ENCODE results near the gene HHAT.
"Not testable (repeated sequence)": the region's sequence is repeated elsewhere in the genome, so short reads cannot be mapped to it uniquely, and the experiment has no call there.

Gene HHAT

GRCh38 chr1:210416681-210417080 is 88.0 kb downstream of the HHAT start:
- Mint-ChIP-seq H3K27ac (peak overlapping the region in 1 of 2 donors; percentile 30), H3K4me1 (peaks cover 5% of the 10 kb centered on the region)

DNA sequence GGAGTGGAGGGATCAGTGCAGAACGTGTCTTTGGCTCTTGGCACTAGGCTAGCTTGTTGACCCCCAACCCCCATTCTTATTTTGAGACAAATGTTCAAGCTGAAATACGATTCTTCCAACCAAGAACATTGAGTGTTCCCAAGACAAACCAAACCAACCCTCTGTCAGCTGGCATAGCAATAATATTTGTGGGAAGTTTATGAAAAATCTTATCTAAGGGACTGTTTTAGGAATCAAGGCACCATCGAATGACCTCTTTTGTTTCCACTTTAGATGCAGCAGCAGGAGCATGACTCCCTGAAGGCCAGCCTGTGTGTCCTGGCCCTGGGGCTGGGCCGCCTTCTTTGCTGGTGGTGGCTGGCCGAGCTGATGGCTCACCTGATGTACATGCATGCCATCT is 89.2 kb downstream of the HHAT start:
- no peaks in the 10 kb centered on the region for H3K9me3 Mint-ChIP-seq
- no peak overlapping the region for H3K27ac Mint-ChIP-seq
- no peak overlapping the region for H3K4me3 Mint-ChIP-seq

More at GRCh38 chr1:210416681-210417080, 88.0 kb downstream of the HHAT start:
- no peak for ATAC-seq
- Mint-ChIP-seq H3K4me3 (no peak overlapping the region), H3K27me3 (no peaks in the 10 kb centered on the region), H3K9me3 (no peaks in the 10 kb centered on the region)
- DNase-seq, result no peak

GRCh38 chr1:210418863-210419650 is 90.4 kb downstream of the HHAT start:
- DNase-seq, result no peak
- H3K4me3 Mint-ChIP-seq, result no peak overlapping the region
- no peaks in the 10 kb centered on the region for H3K9me3 Mint-ChIP-seq
- no peaks in the 10 kb centered on the region for H3K4me1 Mint-ChIP-seq
- no peaks in the 10 kb centered on the region for H3K27me3 Mint-ChIP-seq
- no peak for ATAC-seq
- no peak overlapping the region for H3K27ac Mint-ChIP-seq

More for the DNA sequence above, 89.2 kb downstream of the HHAT start:
- no peaks in the 10 kb centered on the region for H3K4me1 Mint-ChIP-seq
- DNase-seq (no peak), ATAC-seq (no peak)
- H3K27me3 Mint-ChIP-seq, result no peaks in the 10 kb centered on the region

GRCh38 chr1:210426696-210427095 is 98.0 kb downstream of the HHAT start:
- H3K9me3 Mint-ChIP-seq, result not testable (repeated sequence)

DNA sequence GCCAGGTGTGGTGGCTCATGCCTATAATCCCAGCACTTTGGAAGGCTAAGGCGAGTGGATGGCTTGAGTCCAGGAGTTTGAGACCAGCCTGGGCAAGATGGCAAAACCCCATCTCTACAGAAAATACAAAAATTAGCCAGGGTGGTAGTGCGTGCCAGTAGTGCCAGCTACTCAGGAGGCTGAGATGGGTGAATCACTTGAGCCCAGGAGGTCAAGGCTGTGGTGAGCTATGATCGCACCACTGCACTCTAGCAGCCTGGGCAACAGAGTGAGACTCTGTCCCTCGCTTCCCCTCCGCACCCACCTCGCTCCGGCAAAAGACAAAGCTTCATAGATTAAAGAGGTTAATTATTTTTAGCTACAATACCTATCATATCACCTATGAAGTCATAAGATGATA is 100.0 kb downstream of the HHAT start:
- no peak overlapping the region for H3K27ac Mint-ChIP-seq
- peaks cover 17% of the 10 kb centered on the region for H3K27me3 Mint-ChIP-seq
- H3K9me3 Mint-ChIP-seq, result no peaks in the 10 kb centered on the region
- H3K4me3 Mint-ChIP-seq, result no peak overlapping the region
- DNase-seq (no peak), ATAC-seq (no peak)
- H3K4me1 Mint-ChIP-seq, result no peaks in the 10 kb centered on the region

More at GRCh38 chr1:210426696-210427095, 98.0 kb downstream of the HHAT start:
- not testable (repeated sequence) for DNase-seq, ATAC-seq, H3K4me1 Mint-ChIP-seq, H3K27ac Mint-ChIP-seq, H3K4me3 Mint-ChIP-seq
- peaks cover 17% of the 10 kb centered on the region for H3K27me3 Mint-ChIP-seq

GRCh38 chr1:210434223-210434622 is 105.5 kb downstream of the HHAT start:
- no peaks in the 10 kb centered on the region for H3K9me3 Mint-ChIP-seq
- H3K27ac Mint-ChIP-seq, result no peak overlapping the region
- no peak for ATAC-seq
- no peak overlapping the region for H3K4me3 Mint-ChIP-seq
- no peaks in the 10 kb centered on the region for H3K4me1 Mint-ChIP-seq
- H3K27me3 Mint-ChIP-seq, result no peaks in the 10 kb centered on the region
- DNase-seq, result no peak

DNA sequence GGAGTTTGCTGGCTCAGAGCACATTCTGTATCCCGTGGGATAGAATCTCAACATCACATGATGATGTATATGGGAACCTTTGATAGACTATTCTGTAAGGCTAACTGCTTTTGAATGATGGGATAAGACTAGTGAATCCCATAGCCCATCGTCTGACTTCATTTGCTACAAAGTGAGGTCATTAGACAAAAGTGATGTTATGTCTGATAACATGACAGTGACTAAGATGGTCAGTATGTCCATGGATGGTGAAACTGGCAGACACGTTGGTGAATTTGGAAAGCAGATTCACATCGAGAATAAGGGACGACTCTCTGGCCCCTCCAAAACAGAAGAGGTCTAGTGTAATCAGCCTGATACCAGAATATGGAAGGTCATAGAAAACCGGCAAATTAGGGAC is 108.4 kb downstream of the HHAT start:
- H3K9me3 Mint-ChIP-seq, result no peaks in the 10 kb centered on the region

DNA sequence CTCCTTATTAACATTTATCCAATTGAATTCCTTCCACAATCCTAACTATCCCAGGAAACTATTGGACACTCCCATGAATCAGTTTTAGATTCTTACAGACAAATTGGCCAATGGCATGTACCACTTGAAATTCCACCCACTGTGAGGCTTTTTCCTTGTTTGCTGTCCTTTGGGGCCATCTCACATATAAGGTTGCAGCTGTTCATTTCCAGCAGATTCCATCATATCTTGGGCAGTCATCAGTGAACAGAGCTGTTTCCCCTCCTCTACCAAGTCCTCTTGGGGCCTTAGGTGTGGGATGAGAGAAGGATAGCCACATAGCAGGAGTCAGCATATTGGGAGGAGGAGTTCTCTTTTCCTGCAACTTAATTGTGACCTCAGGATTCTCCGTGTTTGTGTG is 109.1 kb downstream of the HHAT start:
- ATAC-seq (no peak), DNase-seq (no peak)
- no peaks in the 10 kb centered on the region for H3K9me3 Mint-ChIP-seq
- H3K27me3 Mint-ChIP-seq, result no peaks in the 10 kb centered on the region
- H3K4me1 Mint-ChIP-seq, result no peaks in the 10 kb centered on the region
- H3K27ac Mint-ChIP-seq, result no peak overlapping the region
- H3K4me3 Mint-ChIP-seq, result no peak overlapping the region

More for the DNA sequence above, 108.4 kb downstream of the HHAT start:
- Mint-ChIP-seq H3K4me3 (no peak overlapping the region), H3K27ac (no peak overlapping the region), H3K27me3 (no peaks in the 10 kb centered on the region), H3K4me1 (no peaks in the 10 kb centered on the region)
- DNase-seq (no peak), ATAC-seq (no peak)

- no peaks in the 10 kb centered on the region for H3K4me1 Mint-ChIP-seq
- no peaks in the 10 kb centered on the region for H3K9me3 Mint-ChIP-seq
Observed at GRCh38 chr1:210438928-210439841, 110.5 kb downstream of the HHAT start.

DNA sequence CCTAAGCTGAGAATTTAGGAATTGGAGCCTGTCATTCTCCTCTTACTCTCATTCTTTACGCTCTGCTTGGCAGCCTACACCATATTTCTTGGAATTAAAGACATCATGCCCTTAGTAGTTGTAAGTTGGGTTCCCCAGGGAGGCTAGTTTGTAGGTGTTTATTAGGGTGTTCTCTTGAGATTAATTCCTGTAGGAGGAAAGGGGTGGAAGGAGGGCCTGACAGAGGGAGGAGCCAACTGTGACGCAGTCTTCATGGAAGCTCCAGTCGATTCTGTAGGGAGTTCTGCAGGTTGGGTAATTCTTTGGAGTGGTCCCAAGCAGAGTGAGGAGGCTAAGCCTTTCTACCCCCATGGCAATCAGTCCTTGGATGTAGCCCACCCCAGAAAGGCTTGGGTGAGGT is 111.4 kb downstream of the HHAT start:
- H3K4me1 Mint-ChIP-seq, result no peaks in the 10 kb centered on the region
- H3K9me3 Mint-ChIP-seq, result no peaks in the 10 kb centered on the region
- ATAC-seq (no peak), DNase-seq (no peak)
- H3K27ac Mint-ChIP-seq, result no peak overlapping the region
- H3K27me3 Mint-ChIP-seq, result no peaks in the 10 kb centered on the region
- no peak overlapping the region for H3K4me3 Mint-ChIP-seq

More at GRCh38 chr1:210438928-210439841, 110.5 kb downstream of the HHAT start:
- no peak for DNase-seq
- Mint-ChIP-seq H3K4me3 (no peak overlapping the region), H3K27me3 (no peaks in the 10 kb centered on the region), H3K27ac (no peak overlapping the region)
- no peak for ATAC-seq

DNA sequence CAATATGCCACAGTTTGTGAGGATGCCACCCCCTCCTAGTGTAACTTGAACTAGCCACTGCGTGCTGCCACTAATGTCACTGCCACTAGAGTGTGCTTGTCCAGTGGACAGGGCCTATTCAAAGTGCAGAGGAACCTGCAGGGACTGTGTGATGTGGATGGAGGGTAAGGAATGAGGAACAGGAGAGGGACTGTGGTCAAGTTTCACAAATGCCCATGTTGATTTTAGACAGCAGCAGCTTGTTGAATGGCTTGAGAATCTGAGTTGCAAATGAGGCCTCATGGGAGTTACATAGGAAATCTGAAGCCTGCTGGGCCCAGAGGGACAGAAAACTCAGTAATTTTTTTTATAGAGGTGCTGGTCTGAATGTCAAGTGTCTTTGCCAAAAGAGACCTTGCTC is 112.3 kb downstream of the HHAT start:
- peaks cover 7% of the 10 kb centered on the region for H3K4me1 Mint-ChIP-seq
- no peaks in the 10 kb centered on the region for H3K27me3 Mint-ChIP-seq
- no peak overlapping the region for H3K4me3 Mint-ChIP-seq
- DNase-seq (no peak), ATAC-seq (no peak)
- H3K9me3 Mint-ChIP-seq, result no peaks in the 10 kb centered on the region
- H3K27ac Mint-ChIP-seq, result no peak overlapping the region

DNA sequence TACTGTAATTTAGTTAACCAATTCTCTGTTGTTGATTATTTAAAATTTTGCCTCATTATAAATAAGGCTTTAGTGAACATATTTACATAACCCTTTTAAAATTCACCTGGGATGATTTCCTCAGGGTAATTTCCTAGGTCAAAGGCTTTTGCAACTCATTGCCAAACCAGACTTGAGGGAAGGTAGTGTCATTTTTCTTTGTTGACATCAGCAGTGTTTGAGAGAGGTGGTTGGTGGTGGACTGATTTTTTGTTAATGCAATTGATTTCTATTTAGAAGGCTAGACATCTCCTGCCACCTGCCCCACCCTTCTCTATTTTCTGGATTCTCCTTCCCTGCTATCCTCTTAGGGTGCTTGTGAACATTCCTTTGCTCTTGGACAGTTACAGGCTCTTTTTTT is 116.8 kb downstream of the HHAT start:
- peaks cover 11% of the 10 kb centered on the region for H3K27me3 Mint-ChIP-seq

DNA sequence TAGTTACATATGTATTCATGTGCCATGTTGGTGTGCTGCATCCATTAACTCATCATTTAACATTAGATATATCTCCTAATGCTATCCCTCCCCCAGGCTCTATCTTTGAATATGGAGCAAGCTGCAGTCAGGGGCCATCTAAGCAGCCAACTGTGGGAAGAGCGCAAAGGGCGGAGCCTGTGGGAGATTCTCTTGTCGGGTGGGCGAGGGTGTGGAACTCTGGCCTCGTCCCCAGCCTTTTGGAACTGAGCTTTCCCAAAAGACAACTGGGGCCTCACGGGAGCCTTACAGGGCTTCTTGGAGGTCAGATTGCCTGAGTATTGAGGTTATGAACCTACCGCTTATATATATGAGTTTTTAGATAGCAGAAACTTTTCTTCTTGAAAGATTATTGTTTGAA is 117.2 kb downstream of the HHAT start:
- Mint-ChIP-seq H3K9me3 (no peaks in the 10 kb centered on the region), H3K4me3 (peak overlapping the region; percentile 6 to 34), H3K27ac (peak overlapping the region in 1 of 2 donors; percentile 19), H3K4me1 (peaks cover 29% of the 10 kb centered on the region), H3K27me3 (peaks cover 11% of the 10 kb centered on the region)
- no peak for ATAC-seq
- no peak for DNase-seq

More for the DNA sequence above, 116.8 kb downstream of the HHAT start:
- H3K27ac Mint-ChIP-seq, result no peak overlapping the region
- no peaks in the 10 kb centered on the region for H3K9me3 Mint-ChIP-seq
- H3K4me1 Mint-ChIP-seq, result peaks cover 29% of the 10 kb centered on the region
- no peak overlapping the region for H3K4me3 Mint-ChIP-seq
- DNase-seq (no peak), ATAC-seq (no peak)

GRCh38 chr1:210446479-210446878 is 117.8 kb downstream of the HHAT start:
- Mint-ChIP-seq H3K9me3 (no peaks in the 10 kb centered on the region), H3K27me3 (peaks cover 11% of the 10 kb centered on the region), H3K27ac (peak overlapping the region in 1 of 2 donors; percentile 68), H3K4me3 (peak overlapping the region; percentile 6 to 34), H3K4me1 (peaks cover 29% of the 10 kb centered on the region)
- DNase-seq (peak; percentile 76 to 91), ATAC-seq (peak; percentile 100)

DNA sequence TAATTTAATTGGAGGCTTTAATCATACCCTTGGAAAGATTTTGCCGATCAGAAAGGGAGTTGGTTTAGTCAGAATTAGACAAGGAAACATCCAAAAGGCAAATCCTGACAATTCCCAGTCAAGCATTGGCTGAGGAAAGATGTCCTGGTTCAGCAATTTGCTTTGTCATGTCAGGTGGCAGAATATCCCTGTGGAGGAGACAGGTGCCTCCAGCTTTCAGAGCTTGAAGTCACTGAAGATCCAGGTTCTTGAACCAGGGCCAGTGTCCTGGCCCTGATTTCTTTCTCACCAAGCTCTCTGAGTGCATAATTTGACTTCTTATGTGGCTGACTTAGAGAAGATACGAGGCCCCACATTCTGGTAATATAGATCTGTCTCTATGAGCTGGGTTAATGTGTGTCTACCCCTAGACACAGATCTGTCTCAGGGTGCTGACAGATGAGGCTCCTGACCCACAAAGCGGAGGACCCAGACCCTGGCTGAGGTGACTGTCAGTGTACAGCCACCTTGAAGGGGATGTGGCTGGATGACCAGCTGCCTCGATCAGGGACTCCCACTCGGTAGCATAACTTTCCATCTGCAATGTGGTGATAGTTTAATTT is 118.9 kb downstream of the HHAT start:
- peaks cover 11% of the 10 kb centered on the region for H3K27me3 Mint-ChIP-seq
- no peaks in the 10 kb centered on the region for H3K9me3 Mint-ChIP-seq
- DNase-seq (no peak), ATAC-seq (no peak)
- H3K4me1 Mint-ChIP-seq, result peaks cover 29% of the 10 kb centered on the region
- H3K4me3 Mint-ChIP-seq, result no peak overlapping the region
- H3K27ac Mint-ChIP-seq, result no peak overlapping the region

Measured in stimulated activated naive CD8-positive, alpha-beta T cell treated with anti-CD3 and anti-CD28 coated beads, Interleukin-15, amount 100 ng/mL, for 72 hours (primary cell).